Suprapubic skin (tissue), 4 donors: ENCODE results near the gene AHNAK. TPM values are rescaled to one million over a fixed set of nuclear protein-coding genes. Genes with fewer than 3 reads are reported as not detected.

Experiments used
- DNase-seq, 2 donors: peaks; one replicate each; pipeline ENCODE4 v3.0.0-alpha.2; 2019; ENCODE audit warnings: low spot score in 2 of 2
- H3K27ac ChIP-seq: fragments of 200-600 bp; sonication (generic); one replicate; pipeline ENCODE4 v1.5.1; 2019
- H3K27me3 ChIP-seq: fragments of 200-600 bp; sonication (generic); one replicate; pipeline ENCODE4 v1.5.1; 2019
- H3K36me3 ChIP-seq: fragments of 200-600 bp; sonication (generic); one replicate; pipeline ENCODE4 v1.5.1; 2019
- H3K4me1 ChIP-seq: fragments of 200-600 bp; sonication (generic); one replicate; pipeline ENCODE4 v1.5.1; 2019
- H3K4me3 ChIP-seq: fragments of 200-600 bp; sonication (generic); one replicate; pipeline ENCODE4 v1.5.1; 2019; ENCODE audit warnings: mild to moderate bottlenecking
- H3K9me3 ChIP-seq: fragments of 200-600 bp; sonication (generic); one replicate; pipeline ENCODE4 v1.5.1; 2019
- EP300 ChIP-seq: sonication (generic); formaldehyde crosslinking; IDR thresholded peaks from one replicate; pipeline ENCODE4 v1.6.1; 2017; ENCODE audit warnings: antibody characterized with exemption
- POLR2A ChIP-seq, 2 donors: fragments of 450-650 bp; IDR thresholded peaks; one replicate each; pipeline ENCODE4 v1.6.1; 2017; ENCODE audit warnings: antibody characterized with exemption in 2 of 2, mild to moderate bottlenecking in 2 of 2, moderate library complexity in 2 of 2
- POLR2AphosphoS5 ChIP-seq, 3 donors: sonication (generic); formaldehyde crosslinking; IDR thresholded peaks; one replicate each; pipeline ENCODE4 v1.6.1; 2017; ENCODE audit warnings: antibody characterized with exemption in 3 of 3
- WGBS: methylation state at CpG from one replicate; pipeline ENCODE4 v1.1.5; 2018; 5-methylcytosine and 5-hydroxymethylcytosine counted together
- total RNA-seq, 4 donors: library from RNA; depleted of rRNA; stranded (reverse); fragments of >200 nt; gene quantifications; one replicate each; pipeline ENCODE4 v1.1.0, GENCODE V29; 2016
- TF ChIP-seq, protein P1 (sequence below), 2 donors: fragments of 200-600 bp in 1 of 2; fragments of 450-650 bp in 1 of 2; sonication (generic) in 1 of 2; IDR thresholded peaks; one replicate each; pipeline ENCODE4 v1.5.1; 2016 to 2019; ENCODE audit warnings: antibody characterized with exemption in 2 of 2, mild to moderate bottlenecking in 1 of 2, moderate library complexity in 1 of 2

AHNAK gene
- total RNA-seq, 4 donors from 2014 or later, result 1,174 to 1,475 (median 1,322) TPM

DNA sequence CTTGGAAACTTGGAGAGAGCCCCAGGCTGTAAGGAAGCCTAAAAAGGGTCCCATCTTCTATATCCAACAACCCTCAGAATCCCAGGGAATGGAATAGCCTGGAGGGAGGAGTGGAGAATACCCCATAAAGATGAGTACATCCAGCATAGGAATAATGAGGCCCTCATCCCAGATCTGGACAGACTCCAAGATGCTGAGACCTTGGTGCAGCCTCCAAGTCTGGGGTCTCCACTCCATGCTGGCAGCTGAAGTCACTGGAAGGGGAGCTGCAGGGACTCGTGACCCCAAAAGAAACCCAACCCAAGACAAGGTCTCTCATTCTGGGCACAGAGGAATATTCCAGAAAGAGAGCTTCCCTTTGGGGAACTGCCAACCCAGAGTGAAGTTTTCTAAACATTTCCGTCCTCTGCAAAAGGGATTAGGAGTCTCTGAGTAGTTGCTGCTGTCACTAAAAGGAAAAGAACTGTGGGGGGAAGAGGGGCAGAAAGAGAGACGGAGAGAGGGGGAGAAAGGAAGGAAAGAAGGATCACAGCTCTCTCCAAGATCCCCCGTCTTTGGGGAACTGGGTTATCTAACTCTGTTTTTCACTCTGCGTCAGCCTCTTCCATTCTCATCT lies 127.2 kb downstream of the AHNAK start:
- Histone ChIP-seq H3K36me3 (no peaks in the 10 kb centered on the region), H3K4me3 (no peak overlapping the region), H3K27me3 (no peaks in the 10 kb centered on the region), H3K4me1 (peaks cover 14% of the 10 kb centered on the region), H3K9me3 (no peaks in the 10 kb centered on the region), H3K27ac (no peak overlapping the region)
- TF ChIP-seq POLR2AphosphoS5 (IDR thresholded peaks at IDR 0.05) (no peak), POLR2A (IDR thresholded peaks at IDR 0.05) (no peak)
- TF ChIP-seq, protein P1, sequence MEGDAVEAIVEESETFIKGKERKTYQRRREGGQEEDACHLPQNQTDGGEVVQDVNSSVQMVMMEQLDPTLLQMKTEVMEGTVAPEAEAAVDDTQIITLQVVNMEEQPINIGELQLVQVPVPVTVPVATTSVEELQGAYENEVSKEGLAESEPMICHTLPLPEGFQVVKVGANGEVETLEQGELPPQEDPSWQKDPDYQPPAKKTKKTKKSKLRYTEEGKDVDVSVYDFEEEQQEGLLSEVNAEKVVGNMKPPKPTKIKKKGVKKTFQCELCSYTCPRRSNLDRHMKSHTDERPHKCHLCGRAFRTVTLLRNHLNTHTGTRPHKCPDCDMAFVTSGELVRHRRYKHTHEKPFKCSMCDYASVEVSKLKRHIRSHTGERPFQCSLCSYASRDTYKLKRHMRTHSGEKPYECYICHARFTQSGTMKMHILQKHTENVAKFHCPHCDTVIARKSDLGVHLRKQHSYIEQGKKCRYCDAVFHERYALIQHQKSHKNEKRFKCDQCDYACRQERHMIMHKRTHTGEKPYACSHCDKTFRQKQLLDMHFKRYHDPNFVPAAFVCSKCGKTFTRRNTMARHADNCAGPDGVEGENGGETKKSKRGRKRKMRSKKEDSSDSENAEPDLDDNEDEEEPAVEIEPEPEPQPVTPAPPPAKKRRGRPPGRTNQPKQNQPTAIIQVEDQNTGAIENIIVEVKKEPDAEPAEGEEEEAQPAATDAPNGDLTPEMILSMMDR (IDR thresholded peaks at IDR 0.05), result no peak
- DNase-seq, result no peak
- 36% methylated on average over 5 of the region's 5 CpGs for WGBS

- WGBS, result 100% methylated on average over 3 of the region's 4 CpGs
- Histone ChIP-seq H3K4me3 (no peak within 1 kb of the TSS), H3K4me1 (peaks cover 17% of the 10 kb centered on the region), H3K36me3 (no peaks in the 10 kb centered on the region), H3K27ac (no peak within 1 kb of the TSS), H3K9me3 (no peaks in the 10 kb centered on the region), H3K27me3 (no peaks in the 10 kb centered on the region)
- no peak for DNase-seq
- TF ChIP-seq EP300, result no peak
- no peak for TF ChIP-seq POLR2AphosphoS5 (IDR thresholded peaks at IDR 0.05)
- no peak for TF ChIP-seq POLR2A (IDR thresholded peaks at IDR 0.05)
- TF ChIP-seq, protein P1 (IDR thresholded peaks at IDR 0.05), result no peak
Observed at GRCh38 chr11:62418733-62419132, 127.9 kb downstream of the AHNAK start, which contains the start of gene SCGB1A1. SCGB1A1 (plus strand) TSS chr11:62419033; CDS start chr11:62419096, 63 bp downstream.

GRCh38 chr11:62418136-62418535 lies 128.5 kb downstream of the AHNAK start:
- Histone ChIP-seq H3K27me3 (no peaks in the 10 kb centered on the region), H3K9me3 (no peaks in the 10 kb centered on the region), H3K36me3 (no peaks in the 10 kb centered on the region), H3K4me1 (peaks cover 23% of the 10 kb centered on the region), H3K27ac (no peak overlapping the region), H3K4me3 (no peak overlapping the region)
- TF ChIP-seq EP300 (no peak), POLR2A (IDR thresholded peaks at IDR 0.05) (no peak), POLR2AphosphoS5 (IDR thresholded peaks at IDR 0.05) (no peak)
- TF ChIP-seq, protein P1 (IDR thresholded peaks at IDR 0.05), result no peak
- WGBS, result 91% methylated on average over 4 of the region's 5 CpGs
- DNase-seq, result no peak

DNA sequence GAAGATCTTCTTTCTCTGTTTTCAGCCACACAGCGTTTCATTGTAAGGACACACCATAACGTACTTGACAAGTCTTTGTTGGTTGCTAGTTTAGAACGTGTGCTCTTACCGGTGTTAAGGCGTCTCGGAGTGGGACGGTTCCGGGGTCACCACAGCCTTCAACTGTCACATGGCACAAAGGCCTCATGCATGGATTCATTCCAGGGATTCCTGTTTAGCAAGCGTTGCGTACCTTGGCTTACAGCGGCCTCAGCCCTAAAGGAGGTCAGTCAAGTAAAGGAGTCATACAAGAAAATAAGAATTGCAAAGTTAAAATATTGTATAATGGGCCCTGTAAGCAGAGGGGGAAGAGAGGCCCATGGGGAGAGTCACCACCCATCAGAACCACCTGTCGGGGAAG lies 130.0 kb downstream of the AHNAK start:
- DNase-seq, result no peak

GRCh38 chr11:62413060-62413696 lies 133.4 kb downstream of the AHNAK start:
- H3K4me1 ChIP-seq, result peaks cover 36% of the 10 kb centered on the region
- whole genome bisulfite sequencing, result 23% methylated on average over 8 of the region's 8 CpGs
- H3K27ac ChIP-seq, result no peak overlapping the region
- no peak overlapping the region for H3K4me3 ChIP-seq
- no peaks in the 10 kb centered on the region for H3K36me3 ChIP-seq
- no peaks in the 10 kb centered on the region for H3K9me3 ChIP-seq
- TF ChIP-seq EP300, result no peak
- TF ChIP-seq, protein P1 (IDR thresholded peaks at IDR 0.05), result no peak
- TF ChIP-seq POLR2AphosphoS5 (IDR thresholded peaks at IDR 0.05), result no peak
- TF ChIP-seq POLR2A (IDR thresholded peaks at IDR 0.05), result no peak
- H3K27me3 ChIP-seq, result no peaks in the 10 kb centered on the region
- no peak for DNase-seq

More for the DNA sequence above, 130.0 kb downstream of the AHNAK start:
- 90% methylated on average over 12 of the region's 12 CpGs for WGBS
- H3K4me1 ChIP-seq, result peaks cover 27% of the 10 kb centered on the region
- no peak overlapping the region for H3K27ac ChIP-seq
- H3K4me3 ChIP-seq, result no peak overlapping the region
- no peak for TF ChIP-seq EP300
- no peak for TF ChIP-seq POLR2AphosphoS5 (IDR thresholded peaks at IDR 0.05)
- TF ChIP-seq POLR2A (IDR thresholded peaks at IDR 0.05), result no peak
- TF ChIP-seq, protein P1 (IDR thresholded peaks at IDR 0.05), result no peak
- no peaks in the 10 kb centered on the region for H3K27me3 ChIP-seq
- H3K9me3 ChIP-seq, result no peaks in the 10 kb centered on the region
- H3K36me3 ChIP-seq, result no peaks in the 10 kb centered on the region
